Measurements from ENCODE around the gene FAM186B. TPM values are rescaled to one million over a fixed set of nuclear protein-coding genes. Genes with fewer than 3 reads are reported as not detected.

The FAM186B gene
- total RNA-seq, 4 donors from 2014 or later = 0.21 to 0.77 (median 0.30) TPM; not detected in 1

DNA sequence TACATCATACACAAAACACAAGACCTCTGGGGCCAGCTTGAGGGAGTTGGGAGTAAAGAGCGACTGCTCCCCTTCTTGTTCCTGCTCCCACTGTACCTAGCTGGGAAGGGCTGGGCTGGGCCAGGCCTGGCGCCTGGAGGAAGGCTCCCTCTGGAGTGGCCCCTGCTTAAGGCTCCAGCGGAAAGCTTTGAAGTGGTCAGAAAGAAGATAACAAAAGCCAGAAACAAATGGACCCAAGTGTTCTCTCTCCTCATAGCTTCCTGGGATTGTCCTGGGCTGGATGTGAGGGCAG, 43.2 kb upstream of the FAM186B start:
- Histone ChIP-seq H3K4me3 (no peak overlapping the region), H3K27me3 (no peaks in the 10 kb centered on the region), H3K36me3 (no peaks in the 10 kb centered on the region), H3K9me3 (no peaks in the 10 kb centered on the region), H3K4me1 (no peaks in the 10 kb centered on the region), H3K27ac (peak overlapping the region; percentile 12 to 51)
- TF ChIP-seq, protein P1, sequence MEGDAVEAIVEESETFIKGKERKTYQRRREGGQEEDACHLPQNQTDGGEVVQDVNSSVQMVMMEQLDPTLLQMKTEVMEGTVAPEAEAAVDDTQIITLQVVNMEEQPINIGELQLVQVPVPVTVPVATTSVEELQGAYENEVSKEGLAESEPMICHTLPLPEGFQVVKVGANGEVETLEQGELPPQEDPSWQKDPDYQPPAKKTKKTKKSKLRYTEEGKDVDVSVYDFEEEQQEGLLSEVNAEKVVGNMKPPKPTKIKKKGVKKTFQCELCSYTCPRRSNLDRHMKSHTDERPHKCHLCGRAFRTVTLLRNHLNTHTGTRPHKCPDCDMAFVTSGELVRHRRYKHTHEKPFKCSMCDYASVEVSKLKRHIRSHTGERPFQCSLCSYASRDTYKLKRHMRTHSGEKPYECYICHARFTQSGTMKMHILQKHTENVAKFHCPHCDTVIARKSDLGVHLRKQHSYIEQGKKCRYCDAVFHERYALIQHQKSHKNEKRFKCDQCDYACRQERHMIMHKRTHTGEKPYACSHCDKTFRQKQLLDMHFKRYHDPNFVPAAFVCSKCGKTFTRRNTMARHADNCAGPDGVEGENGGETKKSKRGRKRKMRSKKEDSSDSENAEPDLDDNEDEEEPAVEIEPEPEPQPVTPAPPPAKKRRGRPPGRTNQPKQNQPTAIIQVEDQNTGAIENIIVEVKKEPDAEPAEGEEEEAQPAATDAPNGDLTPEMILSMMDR (IDR thresholded peaks at IDR 0.05) = no peak
- TF ChIP-seq POLR2A (IDR thresholded peaks at IDR 0.05) = no peak
- no peak for DNase-seq
- intact Hi-C loops (cut with DNase I; ENCODE audit: low total_unique reads) = no loop called here

DNA sequence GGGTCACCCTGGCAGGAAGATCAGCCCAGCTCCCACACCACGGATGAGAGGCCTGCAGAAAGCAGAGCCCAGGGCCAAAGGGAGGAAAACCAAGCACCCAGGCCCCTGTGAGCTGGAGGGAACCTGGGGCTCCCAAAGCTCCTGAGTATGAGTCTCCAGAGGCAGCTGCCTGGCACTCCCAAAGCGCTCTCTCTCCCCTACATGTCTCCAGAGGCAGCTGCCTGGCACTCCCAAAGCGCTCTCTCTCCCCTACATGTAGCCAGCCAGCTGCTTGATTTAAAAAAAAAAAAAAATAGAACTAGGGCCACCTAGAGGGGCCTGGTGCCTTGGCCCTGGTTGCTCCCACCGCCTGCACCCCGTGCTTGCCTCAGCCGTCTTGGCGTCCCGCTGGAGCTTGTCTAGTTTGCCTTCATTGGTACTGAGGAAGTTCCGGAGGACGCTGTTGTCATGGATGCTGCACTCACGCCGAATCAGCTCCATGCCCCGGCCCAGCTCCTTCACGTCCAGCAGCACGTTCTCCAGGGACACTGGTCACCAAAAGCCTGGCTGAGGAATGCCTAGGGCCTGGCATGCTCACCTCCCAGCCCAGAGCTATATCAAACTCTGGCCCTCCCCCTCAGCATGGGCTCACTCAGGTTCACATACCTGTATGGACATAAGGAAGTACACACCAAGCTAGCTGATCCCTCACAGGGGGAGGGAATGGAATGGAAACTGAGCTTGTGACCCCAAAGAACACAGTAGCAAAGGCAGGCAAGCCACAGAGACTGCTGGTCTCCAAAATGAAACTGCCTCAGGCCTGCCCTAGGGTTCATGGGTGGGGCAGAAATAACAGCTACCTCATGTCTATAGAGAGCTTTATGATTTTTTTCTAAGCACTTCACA, 42.6 kb upstream of the FAM186B start:
- H3K27ac ChIP-seq = peak overlapping the region; percentile 12 to 51
- no peaks in the 10 kb centered on the region for H3K27me3 ChIP-seq

DNA sequence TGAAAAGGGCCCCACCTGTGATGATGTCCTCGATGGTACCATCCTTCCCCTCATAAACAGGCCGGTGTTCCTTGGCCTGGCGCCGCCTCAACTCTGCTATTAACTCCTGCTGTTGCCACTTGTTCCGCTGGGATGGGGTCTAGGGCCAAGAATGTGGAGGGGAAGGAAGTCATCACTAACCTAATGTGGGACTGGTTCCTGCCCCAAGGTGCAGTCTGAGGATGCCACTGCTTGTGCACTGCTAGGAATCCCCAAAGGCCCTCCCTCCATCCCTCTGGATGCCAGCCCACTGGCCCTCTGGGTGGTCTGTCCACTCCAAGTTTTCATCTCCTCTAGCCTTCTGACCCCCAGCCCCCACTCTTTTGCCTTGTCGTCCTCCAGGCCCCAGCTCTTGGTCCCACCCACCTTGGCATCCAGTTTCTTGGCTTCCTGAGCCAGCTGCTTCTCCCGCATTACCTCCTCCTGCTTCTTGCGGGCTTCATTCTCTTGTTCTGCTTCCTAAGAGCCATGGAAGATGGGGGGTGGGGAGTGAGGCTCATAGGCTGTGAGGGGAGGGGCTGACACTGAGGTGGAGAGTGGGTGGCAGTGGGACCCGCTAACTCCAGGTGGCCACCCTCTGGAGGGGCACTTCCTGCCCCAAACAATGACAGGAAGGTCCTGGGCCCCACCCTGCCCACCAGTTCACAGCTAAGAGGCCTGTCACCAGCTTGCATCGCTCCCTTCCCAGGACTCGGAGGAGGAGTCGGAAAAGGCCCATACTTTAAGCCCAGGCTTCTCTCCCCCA, 41.6 kb upstream of the FAM186B start:
- peak overlapping the region; percentile 12 to 51 for H3K27ac ChIP-seq
- H3K36me3 ChIP-seq = no peaks in the 10 kb centered on the region
- H3K27me3 ChIP-seq = no peaks in the 10 kb centered on the region
- H3K4me3 ChIP-seq = no peak overlapping the region
- no peaks in the 10 kb centered on the region for H3K4me1 ChIP-seq
- H3K9me3 ChIP-seq = no peaks in the 10 kb centered on the region
- no peak for TF ChIP-seq POLR2A (IDR thresholded peaks at IDR 0.05)
- TF ChIP-seq, protein P1 (IDR thresholded peaks at IDR 0.05) = no peak
- intact Hi-C loops (cut with DNase I; ENCODE audit: low total_unique reads) = no loop called here
- no peak for DNase-seq

More for the DNA sequence above, 42.6 kb upstream of the FAM186B start:
- Histone ChIP-seq H3K4me3 (no peak overlapping the region), H3K36me3 (no peaks in the 10 kb centered on the region), H3K4me1 (no peaks in the 10 kb centered on the region), H3K9me3 (no peaks in the 10 kb centered on the region)
- DNase-seq = no peak
- intact Hi-C loops (cut with DNase I; ENCODE audit: low total_unique reads) = no loop called here
- TF ChIP-seq, protein P1 (IDR thresholded peaks at IDR 0.05) = no peak
- no peak for TF ChIP-seq POLR2A (IDR thresholded peaks at IDR 0.05)

DNA sequence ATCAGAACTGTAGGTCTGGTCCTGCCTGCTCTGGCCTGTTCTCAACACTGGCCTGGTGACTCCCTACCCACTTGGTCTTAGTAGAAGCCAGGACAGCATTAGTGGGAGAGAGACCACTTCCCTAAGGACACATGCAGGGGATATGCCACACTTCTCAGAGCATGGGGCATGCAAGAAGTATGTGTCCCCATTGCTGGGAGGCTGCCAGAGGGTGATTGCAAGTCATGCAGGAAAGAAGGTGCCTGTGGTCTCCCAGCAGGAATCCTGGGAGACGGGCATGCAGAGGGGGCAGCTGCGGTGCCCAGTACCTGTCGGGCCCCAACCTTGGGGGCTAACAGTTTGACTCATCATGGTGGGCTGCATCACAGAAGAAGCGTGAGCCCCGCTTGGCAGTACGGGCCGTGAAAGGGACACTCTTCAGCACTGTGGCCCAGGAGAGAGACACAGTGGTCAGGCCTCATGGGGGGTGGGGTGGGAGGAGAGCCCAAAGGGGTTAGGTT, 40.9 kb upstream of the FAM186B start:
- TF ChIP-seq POLR2A (IDR thresholded peaks at IDR 0.05) = no peak
- TF ChIP-seq, protein P1 (IDR thresholded peaks at IDR 0.05) = no peak
- H3K4me1 ChIP-seq = no peaks in the 10 kb centered on the region
- H3K36me3 ChIP-seq = no peaks in the 10 kb centered on the region
- H3K27me3 ChIP-seq = no peaks in the 10 kb centered on the region
- H3K4me3 ChIP-seq = no peak overlapping the region
- peak overlapping the region in 1 of 2 donors; percentile 51 for H3K27ac ChIP-seq
- intact Hi-C loops (cut with DNase I; ENCODE audit: low total_unique reads) = no loop called here
- no peaks in the 10 kb centered on the region for H3K9me3 ChIP-seq
- no peak for DNase-seq
